Kidney epithelial cell (primary cell): ENCODE data around the gene DSCAM. TPM values are rescaled to one million over a fixed set of nuclear protein-coding genes. Genes with fewer than 3 reads are reported as not detected.

ENCODE experiments used
- DNase-seq: peaks from one replicate; pipeline ENCODE4 v3.0.0-alpha.2; 2010; ENCODE audit warnings: low read depth
- H3K27me3 ChIP-seq: 2 replicates; pipeline ENCODE4 v1.6.0; 2011; ENCODE audit warnings: low read length; ENCODE audit not compliant: control insufficient read depth, insufficient read depth
- H3K36me3 ChIP-seq: 2 replicates; pipeline ENCODE4 v1.5.1; 2011; ENCODE audit warnings: low read length; ENCODE audit not compliant: control insufficient read depth, insufficient read depth
- H3K4me3 ChIP-seq: 2 replicates; pipeline ENCODE4 v1.5.1; 2011; ENCODE audit warnings: low read depth, mild to moderate bottlenecking, control low read depth, low read length
- CTCF ChIP-seq: IDR thresholded peaks from 2 replicates; pipeline ENCODE4 v1.5.1; 2011; ENCODE audit warnings: mild to moderate bottlenecking, moderate library complexity, low read length, control low read depth, inconsistent platforms; ENCODE audit not compliant: insufficient read depth, poor library complexity, severe bottlenecking
- total RNA-seq: library from RNA; depleted of rRNA; stranded (reverse); fragments of >200 nt; gene quantifications from 2 replicates; pipeline ENCODE4 v1.2.3, GENCODE V29; 2015

The DSCAM gene
- total RNA-seq, 1 donor from 2014 or later, result 0.21 TPM

GRCh38 chr21:40165773-40166070 is 681.2 kb downstream of the DSCAM start:
- TF ChIP-seq CTCF, result no peak
- H3K4me3 ChIP-seq, result no peak overlapping the region
- no peak for DNase-seq
- no peaks in the 10 kb centered on the region for H3K36me3 ChIP-seq
- no peaks in the 10 kb centered on the region for H3K27me3 ChIP-seq

DNA sequence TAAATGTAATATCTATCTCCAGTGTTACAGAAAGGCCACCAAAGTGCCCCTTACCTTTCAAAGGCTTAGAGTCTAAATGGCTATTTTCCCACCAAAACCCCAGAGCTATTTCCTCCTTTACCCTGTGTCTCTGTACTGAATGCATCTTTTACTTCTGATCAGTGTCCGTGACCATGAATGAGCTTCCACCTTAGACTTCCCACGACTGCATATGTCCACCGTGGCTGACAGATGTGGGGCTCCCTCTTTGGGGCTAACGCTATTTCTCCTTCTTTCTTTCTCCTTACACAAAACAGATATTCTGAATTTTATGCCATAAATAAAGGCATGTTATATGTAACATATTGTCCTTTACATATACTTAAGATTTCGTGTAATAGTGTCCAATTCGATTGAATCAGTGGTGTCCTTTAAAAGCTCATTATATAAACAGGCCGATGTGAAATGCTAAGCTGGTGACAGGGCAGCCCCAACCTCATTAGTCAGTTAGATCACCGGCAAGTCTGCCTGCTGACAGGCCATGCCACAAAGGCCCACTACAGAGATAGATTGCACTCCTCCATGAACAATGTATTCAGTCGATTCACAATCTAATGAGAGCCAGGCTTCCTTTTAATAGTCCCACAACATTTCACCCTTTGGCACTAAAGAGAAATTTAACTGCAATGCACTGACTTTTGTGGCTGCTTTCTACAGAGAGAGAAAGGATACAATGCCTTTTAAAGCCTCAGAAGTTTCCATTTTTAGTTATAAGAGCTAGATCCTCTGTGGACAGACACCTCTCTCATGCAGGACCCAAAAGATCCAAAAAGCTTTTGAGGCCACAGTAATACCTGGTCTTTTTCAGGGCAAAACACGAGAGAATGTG is 681.8 kb downstream of the DSCAM start:
- no peak for TF ChIP-seq CTCF
- H3K27me3 ChIP-seq, result no peaks in the 10 kb centered on the region
- DNase-seq, result no peak
- H3K36me3 ChIP-seq, result no peaks in the 10 kb centered on the region
- H3K4me3 ChIP-seq, result no peak overlapping the region

DNA sequence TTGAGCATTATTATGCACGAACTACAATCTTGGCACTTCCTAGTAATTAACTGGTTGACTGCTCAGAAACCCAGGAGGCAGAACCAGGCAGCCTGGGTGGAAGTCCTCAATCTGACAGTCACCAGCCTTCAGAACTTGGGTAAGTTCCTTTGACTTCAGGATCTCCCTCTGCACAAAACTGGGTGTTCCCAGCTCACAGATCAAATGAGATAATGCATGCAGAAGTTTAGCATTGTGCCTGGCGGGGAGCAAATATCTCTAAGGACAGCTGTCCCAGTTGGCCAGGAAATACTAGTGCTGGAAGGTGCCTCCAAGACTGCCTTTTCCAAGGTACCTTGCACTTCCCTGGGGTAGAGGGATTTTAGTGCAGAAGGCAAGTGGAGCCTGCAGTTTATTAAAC is 684.9 kb downstream of the DSCAM start:
- TF ChIP-seq CTCF, result no peak
- DNase-seq, result no peak
- Histone ChIP-seq H3K36me3 (no peaks in the 10 kb centered on the region), H3K4me3 (no peak overlapping the region), H3K27me3 (no peaks in the 10 kb centered on the region)

GRCh38 chr21:40160911-40161310 is 686.0 kb downstream of the DSCAM start:
- Histone ChIP-seq H3K27me3 (no peaks in the 10 kb centered on the region), H3K36me3 (no peaks in the 10 kb centered on the region), H3K4me3 (no peak overlapping the region)
- no peak for TF ChIP-seq CTCF
- DNase-seq, result no peak

DNA sequence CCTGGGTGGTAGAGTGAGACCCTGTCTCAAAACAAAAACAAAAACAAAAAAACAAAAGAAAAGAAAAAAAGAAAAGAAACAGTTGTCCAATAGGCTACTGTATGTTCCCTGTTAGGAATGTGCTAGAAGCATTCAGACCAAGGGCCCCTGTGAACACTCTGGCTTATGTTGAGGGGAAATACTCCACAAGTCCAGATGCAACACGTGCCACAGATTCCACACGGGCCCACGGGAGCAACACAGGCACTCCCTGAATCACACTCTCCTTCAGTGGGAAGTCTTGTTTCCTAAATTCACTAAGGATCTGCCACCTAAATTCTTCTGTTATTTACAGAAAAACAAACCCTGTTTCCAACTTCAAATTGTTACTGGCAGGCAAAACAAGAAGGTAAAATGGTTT is 688.6 kb downstream of the DSCAM start:
- no peak overlapping the region for H3K4me3 ChIP-seq
- TF ChIP-seq CTCF, result no peak
- H3K36me3 ChIP-seq, result no peaks in the 10 kb centered on the region
- H3K27me3 ChIP-seq, result no peaks in the 10 kb centered on the region
- no peak for DNase-seq

- no peak overlapping the region for H3K4me3 ChIP-seq
- H3K36me3 ChIP-seq, result no peaks in the 10 kb centered on the region
- TF ChIP-seq CTCF, result no peak
- no peaks in the 10 kb centered on the region for H3K27me3 ChIP-seq
- DNase-seq, result no peak
Measured at GRCh38 chr21:40155563-40155962, 691.4 kb downstream of the DSCAM start.
